ENCODE measurements around the gene PRDM16.

DNA sequence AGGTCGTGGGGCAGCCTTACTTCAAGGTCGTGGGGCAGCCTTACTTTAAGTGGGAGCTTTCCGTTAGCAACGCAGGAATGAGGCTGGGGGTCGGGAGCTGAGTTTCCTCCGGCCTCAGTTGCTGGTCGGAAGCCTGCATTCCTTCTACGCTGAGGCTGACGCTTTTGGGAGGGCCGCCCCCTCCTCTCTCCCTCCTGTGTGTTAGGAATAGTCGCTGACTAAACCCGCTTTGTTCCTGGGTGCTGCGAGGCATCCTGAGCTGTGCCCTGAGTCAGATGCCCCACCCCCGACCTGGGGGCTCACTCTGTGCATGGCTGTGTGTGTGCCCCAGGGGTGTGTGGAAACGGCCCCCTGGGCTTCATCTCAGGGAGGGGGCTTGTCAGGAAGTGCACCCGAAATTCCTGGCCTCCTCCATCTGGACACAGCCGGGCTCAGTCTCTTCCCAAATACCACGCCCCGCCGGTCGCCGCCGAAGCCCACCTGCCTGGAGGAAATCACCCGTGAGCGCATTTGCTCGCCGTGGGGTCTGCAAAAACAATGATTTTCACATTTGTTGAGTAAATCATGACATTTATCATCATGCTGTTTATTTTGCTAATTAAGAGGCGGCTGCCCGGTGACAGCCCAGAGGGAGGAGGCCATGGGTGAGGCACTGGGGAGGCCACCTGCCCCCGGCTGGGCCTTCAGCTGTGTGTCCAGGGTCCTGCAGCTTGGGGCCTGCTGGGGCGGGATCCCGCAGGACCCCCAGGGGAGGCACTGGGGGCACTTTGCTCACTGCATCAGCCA lies 121.4 kb downstream of the PRDM16 start:
- TF ChIP-seq, protein P1, sequence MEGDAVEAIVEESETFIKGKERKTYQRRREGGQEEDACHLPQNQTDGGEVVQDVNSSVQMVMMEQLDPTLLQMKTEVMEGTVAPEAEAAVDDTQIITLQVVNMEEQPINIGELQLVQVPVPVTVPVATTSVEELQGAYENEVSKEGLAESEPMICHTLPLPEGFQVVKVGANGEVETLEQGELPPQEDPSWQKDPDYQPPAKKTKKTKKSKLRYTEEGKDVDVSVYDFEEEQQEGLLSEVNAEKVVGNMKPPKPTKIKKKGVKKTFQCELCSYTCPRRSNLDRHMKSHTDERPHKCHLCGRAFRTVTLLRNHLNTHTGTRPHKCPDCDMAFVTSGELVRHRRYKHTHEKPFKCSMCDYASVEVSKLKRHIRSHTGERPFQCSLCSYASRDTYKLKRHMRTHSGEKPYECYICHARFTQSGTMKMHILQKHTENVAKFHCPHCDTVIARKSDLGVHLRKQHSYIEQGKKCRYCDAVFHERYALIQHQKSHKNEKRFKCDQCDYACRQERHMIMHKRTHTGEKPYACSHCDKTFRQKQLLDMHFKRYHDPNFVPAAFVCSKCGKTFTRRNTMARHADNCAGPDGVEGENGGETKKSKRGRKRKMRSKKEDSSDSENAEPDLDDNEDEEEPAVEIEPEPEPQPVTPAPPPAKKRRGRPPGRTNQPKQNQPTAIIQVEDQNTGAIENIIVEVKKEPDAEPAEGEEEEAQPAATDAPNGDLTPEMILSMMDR (IDR thresholded peaks at IDR 0.05; ENCODE audit: low read length), result no peak
- TF ChIP-seq EZH2 (IDR thresholded peaks at IDR 0.05; ENCODE audit: borderline replicate concordance, low read length), result no peak

Measured in OCI-LY1 (cell line).